NCI-H187 treated with DMSO at 0.1 percent for 48 hours (cell line): ENCODE results near the gene MTMR12.

Experiments used
- DNase-seq: peaks from one replicate; lab custom pipeline; 2025; lab: John Stamatoyannopoulos, UW

Gene MTMR12

GRCh38 chr5:32274548-32275395, 38.0 kb downstream of the MTMR12 start:
- no peak for DNase-seq

GRCh38 chr5:32273821-32274220, 38.9 kb downstream of the MTMR12 start:
- no peak for DNase-seq

GRCh38 chr5:32272746-32273145, 40.0 kb downstream of the MTMR12 start:
- no peak for DNase-seq

- no peak for DNase-seq
These were observed 41.8 kb downstream of the MTMR12 start for GRCh38 chr5:32270946-32271345.

GRCh38 chr5:32270178-32270577, 42.6 kb downstream of the MTMR12 start:
- DNase-seq = no peak

GRCh38 chr5:32265902-32266301, 46.8 kb downstream of the MTMR12 start:
- no peak for DNase-seq

GRCh38 chr5:32264957-32265572, 47.7 kb downstream of the MTMR12 start:
- no peak for DNase-seq

- no peak for DNase-seq
These were observed 49.1 kb downstream of the MTMR12 start for GRCh38 chr5:32263684-32264083.

- no peak for DNase-seq
These were observed 51.5 kb downstream of the MTMR12 start for GRCh38 chr5:32261198-32261597.

GRCh38 chr5:32259033-32259432, 53.7 kb downstream of the MTMR12 start:
- no peak for DNase-seq

GRCh38 chr5:32258424-32258823, 54.3 kb downstream of the MTMR12 start:
- no peak for DNase-seq

- DNase-seq = no peak
These were observed 57.2 kb downstream of the MTMR12 start for GRCh38 chr5:32255540-32255900.

- DNase-seq = no peak
These were observed 57.7 kb downstream of the MTMR12 start for GRCh38 chr5:32254881-32255539.

- DNase-seq = no peak
These were observed 60.8 kb downstream of the MTMR12 start for GRCh38 chr5:32251871-32252458.

- DNase-seq = no peak
These were observed 63.1 kb downstream of the MTMR12 start for GRCh38 chr5:32249668-32250067.

GRCh38 chr5:32245742-32246141, 67.0 kb downstream of the MTMR12 start:
- no peak for DNase-seq

GRCh38 chr5:32244017-32244416, 68.7 kb downstream of the MTMR12 start:
- DNase-seq = no peak

GRCh38 chr5:32241034-32241783, 71.5 kb downstream of the MTMR12 start:
- DNase-seq = no peak

GRCh38 chr5:32239385-32239784, 73.4 kb downstream of the MTMR12 start:
- DNase-seq = no peak

- DNase-seq = no peak
These were observed 78.9 kb downstream of the MTMR12 start for GRCh38 chr5:32233696-32234447.

GRCh38 chr5:32233220-32233695, 79.5 kb downstream of the MTMR12 start:
- no peak for DNase-seq
